ENCODE data around the gene SEMA4D.

SEMA4D gene

GRCh38 chr9:89500008-89500407 is 2.1 kb upstream of the SEMA4D start:
- no peak for DNase-seq (ENCODE audit: low read depth)

- DNase-seq (ENCODE audit: low read depth), result no peak
Measured at GRCh38 chr9:89498852-89499480, 1.1 kb upstream of the SEMA4D start.

GRCh38 chr9:89497257-89497963 is 503 bp downstream of the SEMA4D start:
- no peak for DNase-seq (ENCODE audit: low read depth)

GRCh38 chr9:89496645-89497256 is 1.2 kb downstream of the SEMA4D start:
- DNase-seq (ENCODE audit: low read depth), result no peak

GRCh38 chr9:89495824-89496560 is 1.9 kb downstream of the SEMA4D start:
- no peak for DNase-seq (ENCODE audit: low read depth)

GRCh38 chr9:89494199-89494598 is 3.7 kb downstream of the SEMA4D start:
- no peak for DNase-seq (ENCODE audit: low read depth)

- no peak for DNase-seq (ENCODE audit: low read depth)
Measured at GRCh38 chr9:89493671-89494070, 4.2 kb downstream of the SEMA4D start.

GRCh38 chr9:89493181-89493580 is 4.7 kb downstream of the SEMA4D start:
- DNase-seq (ENCODE audit: low read depth), result no peak

- DNase-seq (ENCODE audit: low read depth), result no peak
Measured at GRCh38 chr9:89492586-89492985, 5.3 kb downstream of the SEMA4D start.

GRCh38 chr9:89491694-89492093 is 6.2 kb downstream of the SEMA4D start:
- no peak for DNase-seq (ENCODE audit: low read depth)

GRCh38 chr9:89489548-89490530 is 8.1 kb downstream of the SEMA4D start:
- no peak for DNase-seq (ENCODE audit: low read depth)

GRCh38 chr9:89488936-89489335 is 9.0 kb downstream of the SEMA4D start:
- DNase-seq (ENCODE audit: low read depth), result no peak

GRCh38 chr9:89488131-89488530 is 9.8 kb downstream of the SEMA4D start:
- DNase-seq (ENCODE audit: low read depth), result no peak

- no peak for DNase-seq (ENCODE audit: low read depth)
Measured at GRCh38 chr9:89486681-89487080, 11.2 kb downstream of the SEMA4D start.

GRCh38 chr9:89484475-89485404 is 13.2 kb downstream of the SEMA4D start:
- DNase-seq (ENCODE audit: low read depth), result no peak

GRCh38 chr9:89483592-89484474 is 14.1 kb downstream of the SEMA4D start:
- DNase-seq (ENCODE audit: low read depth), result peak; percentile 59

- no peak for DNase-seq (ENCODE audit: low read depth)
Measured at GRCh38 chr9:89482901-89483361, 15.0 kb downstream of the SEMA4D start.

- DNase-seq (ENCODE audit: low read depth), result no peak
Measured at GRCh38 chr9:89482056-89482851, 15.7 kb downstream of the SEMA4D start.

Measured in activated T-helper 1 cell treated with Interleukin-2 at 50 U/mL for 16 hours (primary cell).